Smooth muscle cell (in vitro differentiated cells): ENCODE results near the gene M1AP. TPM values are rescaled to one million over a fixed set of nuclear protein-coding genes. Genes with fewer than 3 reads are reported as not detected.

Experiments used
- DNase-seq: peaks from one replicate; lab custom pipeline; 2025; ENCODE audit not compliant: unreplicated experiment; lab: John Stamatoyannopoulos, UW
- H2AFZ ChIP-seq: fragments of 200-600 bp; sonication (generic); 2 replicates; pipeline ENCODE4 v1.6.0; 2016; ENCODE audit warnings: antibody characterized with exemption, low read depth, mild to moderate bottlenecking
- H3F3A ChIP-seq: fragments of 200-600 bp; sonication (generic); 2 replicates; pipeline ENCODE4 v1.6.0; 2017; ENCODE audit warnings: antibody characterized with exemption, low read depth
- H3K27ac ChIP-seq: fragments of 200-600 bp; sonication (generic); 2 replicates; pipeline ENCODE4 v1.5.1; 2016; ENCODE audit warnings: low read depth, mild to moderate bottlenecking
- H3K27me3 ChIP-seq: fragments of 200-600 bp; sonication (generic); 2 replicates; pipeline ENCODE4 v1.6.1; 2016; ENCODE audit warnings: low read depth, mild to moderate bottlenecking
- H3K36me3 ChIP-seq: fragments of 200-600 bp; sonication (generic); 2 replicates; pipeline ENCODE4 v1.5.1; 2016; ENCODE audit warnings: low read depth
- H3K4me1 ChIP-seq: fragments of 200-600 bp; sonication (generic); 2 replicates; pipeline ENCODE4 v1.5.1; 2016; ENCODE audit warnings: low read depth
- H3K4me2 ChIP-seq: fragments of 200-600 bp; sonication (generic); 2 replicates; pipeline ENCODE4 v1.6.0; 2016; ENCODE audit warnings: mild to moderate bottlenecking
- H3K4me3 ChIP-seq: fragments of 200-600 bp; sonication (generic); 2 replicates; pipeline ENCODE4 v1.5.1; 2016; ENCODE audit warnings: mild to moderate bottlenecking
- H3K79me2 ChIP-seq: fragments of 200-600 bp; sonication (generic); 2 replicates; pipeline ENCODE4 v1.6.0; 2016; ENCODE audit warnings: low read depth, mild to moderate bottlenecking
- H3K9ac ChIP-seq: fragments of 200-600 bp; sonication (generic); 2 replicates; pipeline ENCODE4 v1.6.0; 2016; ENCODE audit warnings: low read depth
- H3K9me3 ChIP-seq: fragments of 200-600 bp; sonication (generic); replicated peaks from 2 replicates; pipeline ENCODE4 v1.5.1; 2016; ENCODE audit warnings: low read depth
- H4K20me1 ChIP-seq: fragments of 200-600 bp; sonication (generic); 2 replicates; pipeline ENCODE4 v1.6.0; 2016; ENCODE audit warnings: low read depth
- whole genome bisulfite sequencing: methylation state at CpG from one replicate; pipeline ENCODE4 v1.1.7; 2016; ENCODE audit warnings: low lambda C conversion rate; 5-methylcytosine and 5-hydroxymethylcytosine counted together
- polyA plus RNA-seq: library from polyadenylated mRNA; unstranded; fragments of >200 nt; fragmentation: Nextera tagmentation; extraction: Ambion mirVana; gene quantifications from 2 replicates; pipeline ENCODE4 v1.2.1, GENCODE V29; 2016
- total RNA-seq: library from RNA; depleted of rRNA; stranded (reverse); fragments of >200 nt; gene quantifications from 2 replicates; pipeline ENCODE4 v1.2.3, GENCODE V29; 2014
- TF ChIP-seq, protein P1 (sequence below): fragments of 200-600 bp; sonication (generic); IDR thresholded peaks from 2 replicates; pipeline ENCODE4 v1.5.1; 2017; ENCODE audit warnings: borderline replicate concordance, mild to moderate bottlenecking, antibody characterized with exemption; ENCODE audit not compliant: insufficient read depth, poor library complexity, severe bottlenecking

M1AP gene
- total and polyA plus RNA-seq, 2 experiments from 2014 or later: 1.0 to 1.2 TPM

DNA sequence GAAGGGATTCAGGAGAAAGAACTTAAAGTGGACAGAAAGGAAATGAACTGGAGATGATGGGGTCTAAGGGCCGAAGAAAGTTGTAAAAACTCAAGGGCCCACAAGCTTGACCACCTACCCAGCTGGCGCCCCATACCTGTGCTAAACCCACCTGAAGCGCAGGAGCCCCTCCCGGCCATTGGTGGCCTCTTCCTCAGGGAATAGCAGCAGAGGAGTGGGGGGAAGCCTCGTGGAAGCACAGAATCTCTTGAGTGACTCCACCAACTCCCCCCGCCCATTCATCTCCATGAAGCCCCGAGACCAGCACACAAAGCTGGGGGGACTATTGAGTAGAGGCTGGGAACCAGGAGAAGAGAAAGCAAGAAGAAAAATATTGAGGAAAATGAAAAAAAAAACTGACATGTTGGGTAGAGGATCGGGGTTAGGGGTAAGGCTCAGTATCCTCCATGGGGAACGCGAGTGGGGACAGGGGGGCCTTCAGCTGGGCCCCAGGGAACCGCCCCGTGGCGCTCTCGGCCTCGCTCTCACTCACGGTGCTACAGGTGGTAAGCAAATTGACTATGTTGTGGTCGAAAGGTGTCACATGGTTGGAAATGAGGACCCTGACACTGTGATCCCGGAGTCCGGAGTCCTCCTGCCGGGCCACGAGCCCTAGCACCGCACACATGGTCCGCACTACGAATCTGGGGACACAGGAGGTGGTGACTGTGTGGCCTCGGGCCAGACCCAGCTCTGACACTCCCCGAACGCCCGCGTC lies 119.4 kb downstream of the M1AP start:
- Histone ChIP-seq H3K36me3 (no peaks in the 10 kb centered on the region), H3K4me3 (peak overlapping the region; percentile 88), H3K4me1 (peaks cover 11% of the 10 kb centered on the region), H3F3A (peaks cover 16% of the 10 kb centered on the region), H3K9me3 (no peaks in the 10 kb centered on the region), H3K27me3 (no peaks in the 10 kb centered on the region), H3K27ac (peak overlapping the region; percentile 71), H3K9ac (peak overlapping the region; percentile 89), H4K20me1 (peaks cover 11% of the 10 kb centered on the region), H3K4me2 (peak overlapping the region; percentile 99), H3K79me2 (peaks cover 28% of the 10 kb centered on the region), H2AFZ (peak overlapping the region; percentile 69)
- no peak for DNase-seq
- TF ChIP-seq, protein P1, sequence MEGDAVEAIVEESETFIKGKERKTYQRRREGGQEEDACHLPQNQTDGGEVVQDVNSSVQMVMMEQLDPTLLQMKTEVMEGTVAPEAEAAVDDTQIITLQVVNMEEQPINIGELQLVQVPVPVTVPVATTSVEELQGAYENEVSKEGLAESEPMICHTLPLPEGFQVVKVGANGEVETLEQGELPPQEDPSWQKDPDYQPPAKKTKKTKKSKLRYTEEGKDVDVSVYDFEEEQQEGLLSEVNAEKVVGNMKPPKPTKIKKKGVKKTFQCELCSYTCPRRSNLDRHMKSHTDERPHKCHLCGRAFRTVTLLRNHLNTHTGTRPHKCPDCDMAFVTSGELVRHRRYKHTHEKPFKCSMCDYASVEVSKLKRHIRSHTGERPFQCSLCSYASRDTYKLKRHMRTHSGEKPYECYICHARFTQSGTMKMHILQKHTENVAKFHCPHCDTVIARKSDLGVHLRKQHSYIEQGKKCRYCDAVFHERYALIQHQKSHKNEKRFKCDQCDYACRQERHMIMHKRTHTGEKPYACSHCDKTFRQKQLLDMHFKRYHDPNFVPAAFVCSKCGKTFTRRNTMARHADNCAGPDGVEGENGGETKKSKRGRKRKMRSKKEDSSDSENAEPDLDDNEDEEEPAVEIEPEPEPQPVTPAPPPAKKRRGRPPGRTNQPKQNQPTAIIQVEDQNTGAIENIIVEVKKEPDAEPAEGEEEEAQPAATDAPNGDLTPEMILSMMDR: no peak
- WGBS: 18% methylated on average over 29 of the region's 29 CpGs

DNA sequence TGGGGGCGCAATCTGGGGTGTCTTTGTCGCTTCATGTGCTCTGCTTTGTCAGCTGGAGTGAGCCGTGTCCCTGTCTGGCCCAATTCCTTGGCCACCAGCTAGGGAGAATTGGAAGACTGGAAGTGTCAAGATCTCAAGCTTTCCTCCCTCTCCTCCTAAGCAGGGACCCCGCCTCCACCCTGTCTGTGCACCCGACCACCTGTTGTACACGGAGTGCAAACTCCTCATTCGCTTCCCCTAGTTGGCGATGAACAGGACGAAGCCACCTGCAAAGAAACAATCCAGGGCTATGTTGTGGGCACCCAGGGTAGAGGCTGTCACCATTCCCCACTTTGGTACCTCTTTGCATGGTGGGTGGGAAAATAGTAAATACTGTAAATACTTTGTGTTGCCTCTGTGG lies 120.4 kb downstream of the M1AP start:
- 98% methylated on average over 9 of the region's 9 CpGs for WGBS
- H3K27me3 ChIP-seq: no peaks in the 10 kb centered on the region
- H2AFZ ChIP-seq: no peak overlapping the region
- no peak overlapping the region for H3K9ac ChIP-seq
- peaks cover 28% of the 10 kb centered on the region for H3K79me2 ChIP-seq
- H3F3A ChIP-seq: peaks cover 15% of the 10 kb centered on the region
- peaks cover 11% of the 10 kb centered on the region for H4K20me1 ChIP-seq
- TF ChIP-seq, protein P1: no peak
- no peak overlapping the region for H3K4me2 ChIP-seq
- H3K4me3 ChIP-seq: no peak overlapping the region
- H3K27ac ChIP-seq: no peak overlapping the region
- DNase-seq: no peak
- H3K36me3 ChIP-seq: no peaks in the 10 kb centered on the region
- H3K4me1 ChIP-seq: peaks cover 11% of the 10 kb centered on the region
- H3K9me3 ChIP-seq: no peaks in the 10 kb centered on the region

DNA sequence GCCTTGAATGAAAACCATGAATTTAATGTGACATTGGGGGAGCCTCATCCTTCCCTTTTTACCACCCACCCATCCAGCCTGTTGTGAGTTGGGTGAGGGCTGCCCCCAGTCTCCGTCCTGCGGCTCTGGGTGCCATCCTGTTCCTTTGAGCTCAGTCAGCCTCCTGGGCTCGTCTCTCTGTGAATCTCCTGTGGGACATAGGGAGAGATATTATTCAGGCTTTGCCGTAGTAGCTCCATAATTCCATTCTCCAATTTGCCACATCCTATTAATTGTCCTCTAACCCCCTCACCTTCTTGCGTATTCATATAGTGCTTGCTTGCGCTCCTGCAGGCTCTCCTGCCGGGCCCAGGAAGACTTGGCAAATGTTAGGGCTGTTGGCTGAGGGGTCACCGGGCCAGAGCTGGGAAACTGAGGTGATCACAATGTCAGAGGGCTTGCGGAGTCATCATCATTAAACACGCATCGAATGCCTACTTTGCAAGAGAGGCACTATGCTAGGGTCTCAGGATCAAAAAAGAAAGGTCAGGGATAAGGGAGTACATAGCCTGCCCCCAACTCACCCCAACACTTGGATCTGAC lies 121.4 kb downstream of the M1AP start:
- Histone ChIP-seq H3K4me2 (no peak overlapping the region), H3K4me1 (peaks cover 11% of the 10 kb centered on the region), H4K20me1 (peaks cover 11% of the 10 kb centered on the region), H3K79me2 (peaks cover 28% of the 10 kb centered on the region), H3K9me3 (no peaks in the 10 kb centered on the region), H3K27me3 (peaks cover 7% of the 10 kb centered on the region), H3K36me3 (no peaks in the 10 kb centered on the region), H3K27ac (no peak overlapping the region), H3K4me3 (no peak overlapping the region), H3K9ac (no peak overlapping the region), H3F3A (peaks cover 11% of the 10 kb centered on the region), H2AFZ (no peak overlapping the region)
- no peak for DNase-seq
- WGBS: 97% methylated on average over 11 of the region's 11 CpGs
- TF ChIP-seq, protein P1: no peak
